ENCODE data around the gene DCLK2.

DCLK2 gene

DNA sequence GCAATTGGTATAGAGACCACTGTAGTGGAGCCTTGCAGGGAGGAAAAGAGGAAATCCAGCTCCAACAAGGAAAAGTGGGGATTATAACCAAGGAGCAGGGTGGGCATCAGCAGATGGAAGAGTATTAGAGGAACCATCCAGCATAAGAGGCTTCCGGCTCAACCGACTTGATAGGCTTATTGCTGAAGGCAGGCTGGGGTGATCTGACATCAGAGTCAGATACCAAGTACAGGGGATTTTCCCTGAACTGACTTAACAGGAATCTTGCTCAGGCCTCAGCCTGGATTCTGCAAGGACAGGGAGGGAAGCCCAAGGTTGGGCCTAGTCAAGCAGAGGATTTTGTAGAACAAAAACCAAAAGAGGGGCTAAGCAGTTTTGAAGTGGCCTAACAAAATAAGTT, 129.6 kb downstream of the DCLK2 start:
- CTCF ChIA-PET: interaction anchor here (1.9 kb wide), 1 partner anchor 10 kb away, joined by 4 read pairs; no protein-coding TSS in a partner anchor
- POLR2A ChIA-PET: no interaction called here
- no peak for TF ChIP-seq NFRKB (IDR thresholded peaks at IDR 0.05)
- TF ChIP-seq FOXK2 (IDR thresholded peaks at IDR 0.05): no peak
- TF ChIP-seq ZNF384 (IDR thresholded peaks at IDR 0.05): no peak
- no peak for TF ChIP-seq FOXM1 (IDR thresholded peaks at IDR 0.05; ENCODE audit: borderline replicate concordance)
- TF ChIP-seq SUZ12 (IDR thresholded peaks at IDR 0.05): no peak
- TF ChIP-seq BHLHE40 (IDR thresholded peaks at IDR 0.05; ENCODE audit: borderline replicate concordance): no peak
- TF ChIP-seq TARDBP (IDR thresholded peaks at IDR 0.05): no peak
- TF ChIP-seq, protein P1, sequence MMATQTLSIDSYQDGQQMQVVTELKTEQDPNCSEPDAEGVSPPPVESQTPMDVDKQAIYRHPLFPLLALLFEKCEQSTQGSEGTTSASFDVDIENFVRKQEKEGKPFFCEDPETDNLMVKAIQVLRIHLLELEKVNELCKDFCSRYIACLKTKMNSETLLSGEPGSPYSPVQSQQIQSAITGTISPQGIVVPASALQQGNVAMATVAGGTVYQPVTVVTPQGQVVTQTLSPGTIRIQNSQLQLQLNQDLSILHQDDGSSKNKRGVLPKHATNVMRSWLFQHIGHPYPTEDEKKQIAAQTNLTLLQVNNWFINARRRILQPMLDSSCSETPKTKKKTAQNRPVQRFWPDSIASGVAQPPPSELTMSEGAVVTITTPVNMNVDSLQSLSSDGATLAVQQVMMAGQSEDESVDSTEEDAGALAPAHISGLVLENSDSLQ (IDR thresholded peaks at IDR 0.05): no peak
- TF ChIP-seq FOXA1 (IDR thresholded peaks at IDR 0.05): no peak
- no peak for TF ChIP-seq HDGF (IDR thresholded peaks at IDR 0.05; ENCODE audit: borderline replicate concordance)
- no peak for TF ChIP-seq L3MBTL2 (conservative IDR thresholded peaks at IDR 0.05)
- no peak for TF ChIP-seq LEF1 (IDR thresholded peaks at IDR 0.05; ENCODE audit: borderline replicate concordance)
- no peak for TF ChIP-seq ARNT (IDR thresholded peaks at IDR 0.05)
- no peak for TF ChIP-seq SP1 (IDR thresholded peaks at IDR 0.05)
- TF ChIP-seq CTBP1 (IDR thresholded peaks at IDR 0.05; ENCODE audit: borderline replicate concordance): no peak
- no peak for DNase-seq (ENCODE audit: extremely low spot score)

DNA sequence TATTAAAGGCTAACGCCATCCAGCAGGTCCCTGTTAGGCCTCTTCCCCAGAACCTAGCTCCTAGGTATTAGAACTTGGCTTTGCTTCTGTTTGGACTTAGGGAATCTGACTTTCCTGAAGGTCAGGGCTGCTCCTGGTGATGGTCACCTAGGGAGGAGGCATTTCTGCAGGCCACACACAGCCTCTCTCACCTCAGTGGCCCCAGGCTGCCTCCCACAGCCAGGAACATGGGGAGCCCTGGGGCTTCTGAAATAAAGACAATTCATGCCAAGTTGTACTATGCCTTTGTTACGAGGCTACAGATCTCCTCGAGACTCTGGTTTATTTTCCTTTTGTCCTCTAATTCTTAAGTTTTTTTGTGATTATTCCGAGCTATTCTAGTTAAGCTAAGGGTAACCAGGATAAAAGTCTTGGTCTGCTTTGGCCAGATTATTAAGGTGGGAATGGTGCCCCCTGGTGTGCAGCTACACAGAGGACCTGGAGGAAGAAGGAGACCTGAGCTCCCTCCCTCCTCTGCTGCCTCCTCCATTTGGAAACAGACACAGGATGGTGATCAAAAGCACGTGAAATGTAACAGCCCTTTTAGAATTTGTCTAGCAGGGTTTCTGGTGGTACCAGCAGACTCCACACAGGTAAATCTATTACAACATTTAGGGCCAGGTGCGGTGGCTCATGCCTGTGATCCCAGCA, 131.0 kb downstream of the DCLK2 start:
- ChIA-PET POLR2A (no interaction called here), CTCF (interaction anchor here (0.6 to 2.8 kb wide), 13 partner anchors 8 to 1930 kb away, joined by 3 to 27 read pairs (median 4); no protein-coding TSS in a partner anchor)
- DNase-seq (ENCODE audit: extremely low spot score): peak; percentile 51
- TF ChIP-seq BHLHE40 (IDR thresholded peaks at IDR 0.05; ENCODE audit: borderline replicate concordance): no peak
- TF ChIP-seq ZNF384 (IDR thresholded peaks at IDR 0.05): no peak
- TF ChIP-seq, protein P1 (IDR thresholded peaks at IDR 0.05): no peak
- TF ChIP-seq FOXA1 (IDR thresholded peaks at IDR 0.05): no peak
- no peak for TF ChIP-seq CTBP1 (IDR thresholded peaks at IDR 0.05; ENCODE audit: borderline replicate concordance)
- TF ChIP-seq L3MBTL2 (conservative IDR thresholded peaks at IDR 0.05): no peak
- TF ChIP-seq ARNT (IDR thresholded peaks at IDR 0.05): no peak
- TF ChIP-seq NFRKB (IDR thresholded peaks at IDR 0.05): no peak
- TF ChIP-seq HDGF (IDR thresholded peaks at IDR 0.05; ENCODE audit: borderline replicate concordance): no peak
- TF ChIP-seq TARDBP (IDR thresholded peaks at IDR 0.05): no peak
- TF ChIP-seq SP1 (IDR thresholded peaks at IDR 0.05): no peak
- TF ChIP-seq LEF1 (IDR thresholded peaks at IDR 0.05; ENCODE audit: borderline replicate concordance): no peak
- TF ChIP-seq ELF4 (IDR thresholded peaks at IDR 0.05): no peak
- no peak for TF ChIP-seq FOXM1 (IDR thresholded peaks at IDR 0.05; ENCODE audit: borderline replicate concordance)
- TF ChIP-seq SUZ12 (IDR thresholded peaks at IDR 0.05): no peak
- TF ChIP-seq FOXK2 (IDR thresholded peaks at IDR 0.05): no peak

GRCh38 chr4:150211016-150211415, 132.8 kb downstream of the DCLK2 start:
- no peak for TF ChIP-seq CTBP1 (IDR thresholded peaks at IDR 0.05; ENCODE audit: borderline replicate concordance)
- no peak for TF ChIP-seq L3MBTL2 (conservative IDR thresholded peaks at IDR 0.05)
- TF ChIP-seq LEF1 (IDR thresholded peaks at IDR 0.05; ENCODE audit: borderline replicate concordance): no peak
- no peak for TF ChIP-seq NFRKB (IDR thresholded peaks at IDR 0.05)
- TF ChIP-seq FOXM1 (IDR thresholded peaks at IDR 0.05; ENCODE audit: borderline replicate concordance): no peak
- TF ChIP-seq ARNT (IDR thresholded peaks at IDR 0.05): no peak
- TF ChIP-seq ZNF384 (IDR thresholded peaks at IDR 0.05): no peak
- no peak for TF ChIP-seq HDGF (IDR thresholded peaks at IDR 0.05; ENCODE audit: borderline replicate concordance)
- no peak for DNase-seq (ENCODE audit: extremely low spot score)
- POLR2A ChIA-PET: no interaction called here
- CTCF ChIA-PET: interaction anchor here (0.7 to 2.8 kb wide), 3 partner anchors 177 to 646 kb away, joined by 3 to 10 read pairs (median 3); no protein-coding TSS in a partner anchor

GRCh38 chr4:150211799-150212445, 133.7 kb downstream of the DCLK2 start:
- CTCF ChIA-PET: interaction anchor here (0.7 to 1.7 kb wide), 2 partner anchors 178 to 645 kb away, joined by 3 read pairs; no protein-coding TSS in a partner anchor
- no peak for DNase-seq (ENCODE audit: extremely low spot score)
- TF ChIP-seq, protein P1 (IDR thresholded peaks at IDR 0.05): peak; percentile 15; the same call in 1 of the 2 replicates
- TF ChIP-seq SP1 (IDR thresholded peaks at IDR 0.05): no peak
- no peak for TF ChIP-seq FOXM1 (IDR thresholded peaks at IDR 0.05; ENCODE audit: borderline replicate concordance)
- no peak for TF ChIP-seq ZNF384 (IDR thresholded peaks at IDR 0.05)
- no peak for TF ChIP-seq SUZ12 (IDR thresholded peaks at IDR 0.05)
- no peak for TF ChIP-seq TARDBP (IDR thresholded peaks at IDR 0.05)
- POLR2A ChIA-PET: interaction anchor here (0.5 kb wide), 1 partner anchor 203 kb away, joined by 3 read pairs; no protein-coding TSS in a partner anchor

GRCh38 chr4:150212485-150212884, 134.2 kb downstream of the DCLK2 start:
- CTCF ChIA-PET: interaction anchor here (1.7 kb wide), 1 partner anchor 179 kb away, joined by 3 read pairs; no protein-coding TSS in a partner anchor
- no peak for DNase-seq (ENCODE audit: extremely low spot score)
- POLR2A ChIA-PET: interaction anchor here (0.5 kb wide), 1 partner anchor 204 kb away, joined by 3 read pairs; no protein-coding TSS in a partner anchor
- TF ChIP-seq SUZ12 (IDR thresholded peaks at IDR 0.05): no peak

DNA sequence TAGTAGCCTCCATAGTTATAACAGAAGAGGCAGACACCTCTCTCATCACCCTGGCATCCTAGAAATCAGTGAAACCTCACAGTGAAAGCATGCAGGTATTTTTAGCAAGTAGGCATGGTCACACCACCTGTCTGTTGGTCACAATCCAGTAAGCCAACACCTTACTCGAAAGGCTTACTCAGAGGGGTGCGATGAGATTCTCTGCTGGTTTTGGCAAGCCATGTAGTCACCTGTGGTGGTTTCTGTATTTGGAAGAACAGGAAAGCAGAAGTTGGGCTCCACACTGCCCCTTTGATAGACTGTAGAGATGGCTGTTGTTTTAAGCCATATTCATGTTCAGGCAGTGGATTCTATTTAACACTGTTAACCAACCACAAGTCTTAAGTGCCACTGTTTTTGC, 134.7 kb downstream of the DCLK2 start:
- TF ChIP-seq, protein P1 (IDR thresholded peaks at IDR 0.05): no peak
- TF ChIP-seq ARNT (IDR thresholded peaks at IDR 0.05) (no peak), TARDBP (IDR thresholded peaks at IDR 0.05) (no peak), FOXA1 (IDR thresholded peaks at IDR 0.05) (no peak)
- ChIA-PET POLR2A (no interaction called here), CTCF (no interaction called here)

More for the DNA sequence above, 134.7 kb downstream of the DCLK2 start:
- no peak for DNase-seq (ENCODE audit: extremely low spot score)

All from HEK293T (cell line).